A673 (cell line): ENCODE measurements around the gene FBLN5. TPM values are rescaled to one million over a fixed set of nuclear protein-coding genes. Genes with fewer than 3 reads are reported as not detected.
"Not testable (repeated sequence)": the region's sequence is repeated elsewhere in the genome, so short reads cannot be mapped to it uniquely, and the experiment has no call there.

Experiments used
- BruUV-seq: library from RNA; stranded (reverse); fragments of 400-500 nt; replicated peaks from 2 replicates; lab custom pipeline; 2021; lab: Mats Ljungman, UMichigan
- CTCF ChIA-PET: fragments of 300-600 bp; sonication (Branson Sonifier 250); formaldehyde crosslinking; loops from one replicate; lab custom pipeline; 2022; ENCODE audit warnings: antibody characterized with exemption; lab: Charles Lee
- POLR2A ChIA-PET: fragments of 300-600 bp; sonication (Branson Sonifier 250); formaldehyde crosslinking; loops from one replicate; lab custom pipeline; 2022; ENCODE audit warnings: antibody characterized with exemption; ENCODE audit not compliant: low non-redundant PET; lab: Charles Lee
- DNase-seq: peaks from one replicate; pipeline ENCODE4 v3.0.0-alpha.2; 2015; ENCODE audit warnings: low spot score
- H3K27ac ChIP-seq: fragments of 200-600 bp; sonication (generic); 2 replicates; pipeline ENCODE4 v1.5.1; 2016; ENCODE audit warnings: mixed run types, low read depth, mild to moderate bottlenecking, mixed read lengths, antibody characterized with exemption, low read length; ENCODE audit not compliant: poor library complexity, severe bottlenecking
- H3K27me3 ChIP-seq: fragments of 200-600 bp; sonication (generic); replicated peaks from 2 replicates; pipeline ENCODE4 v1.6.1; 2017; ENCODE audit warnings: mixed run types, low read depth, mild to moderate bottlenecking, mixed read lengths, antibody characterized with exemption, low read length; ENCODE audit not compliant: insufficient read depth, poor library complexity
- H3K36me3 ChIP-seq: fragments of 200-600 bp; sonication (generic); 2 replicates; pipeline ENCODE4 v1.6.1; 2016; ENCODE audit warnings: mixed run types, mild to moderate bottlenecking, mixed read lengths, antibody characterized with exemption, low read length; ENCODE audit not compliant: insufficient read depth, poor library complexity, severe bottlenecking
- H3K4me1 ChIP-seq: fragments of 200-600 bp; sonication (generic); 2 replicates; pipeline ENCODE4 v1.6.1; 2017; ENCODE audit warnings: mixed run types, mild to moderate bottlenecking, mixed read lengths, antibody characterized with exemption, low read length; ENCODE audit not compliant: insufficient read depth, poor library complexity, severe bottlenecking
- H3K4me3 ChIP-seq: fragments of 200-600 bp; sonication (generic); 2 replicates; pipeline ENCODE4 v1.5.1; 2016; ENCODE audit warnings: low read depth, mixed run types, mild to moderate bottlenecking, mixed read lengths, low read length; ENCODE audit not compliant: poor library complexity, severe bottlenecking
- H3K9me3 ChIP-seq: fragments of 200-600 bp; sonication (generic); 2 replicates; pipeline ENCODE4 v1.6.1; 2016; ENCODE audit warnings: mixed run types, low read depth, mild to moderate bottlenecking, mixed read lengths, antibody characterized with exemption, low read length; ENCODE audit not compliant: poor library complexity, severe bottlenecking
- CTCF ChIP-seq: fragments of 300-800, 200-600 bp; sonication (generic); conservative IDR thresholded peaks from 2 replicates; pipeline ENCODE4 v1.5.1; 2017; ENCODE audit warnings: low read depth, mild to moderate bottlenecking, antibody characterized with exemption, low read length, moderate library complexity, mixed read lengths
- EZH2 ChIP-seq: fragments of 200-600 bp; sonication (generic); IDR thresholded peaks from 2 replicates; pipeline ENCODE4 v1.6.1; 2017; ENCODE audit warnings: borderline replicate concordance, low read depth, mild to moderate bottlenecking, mixed read lengths, antibody characterized with exemption, low read length; ENCODE audit not compliant: poor library complexity, severe bottlenecking
- intact Hi-C: fragments of 100-400 bp; cut with micrococcal nuclease; formaldehyde crosslinking; loops from one replicate; pipeline ENCODE4 v1.10.0; 2022; ENCODE audit not compliant: unreplicated experiment
- total RNA-seq: library from RNA; stranded (reverse); gene quantifications from 2 replicates; pipeline ENCODE4 v1.2.3, GENCODE V29; 2021

The FBLN5 gene
- total RNA-seq, 1 experiment from 2014 or later, result 10.7 TPM

GRCh38 chr14:91899806-91900205, 47.7 kb downstream of the FBLN5 start:
- no peaks in the 10 kb centered on the region for H3K36me3 ChIP-seq
- no peaks in the 10 kb centered on the region for H3K4me1 ChIP-seq
- no peaks in the 10 kb centered on the region for H3K9me3 ChIP-seq
- no peak overlapping the region for H3K4me3 ChIP-seq
- BruUV-seq, result no TSS peak
- POLR2A ChIA-PET, result interaction anchor here (0.6 kb wide), 1 partner anchor 65 kb away, joined by 3 read pairs; no protein-coding TSS in a partner anchor
- H3K27ac ChIP-seq, result no peak overlapping the region
- TF ChIP-seq EZH2, result no peak
- TF ChIP-seq CTCF, result no peak
- intact Hi-C loops, result no loop called here
- CTCF ChIA-PET, result no interaction called here
- no peak for DNase-seq
- H3K27me3 ChIP-seq, result no peaks in the 10 kb centered on the region

GRCh38 chr14:91899213-91899612, 48.3 kb downstream of the FBLN5 start:
- ChIA-PET POLR2A (interaction anchor here (0.6 kb wide), 1 partner anchor 64 kb away, joined by 3 read pairs; no protein-coding TSS in a partner anchor), CTCF (no interaction called here)
- DNase-seq, result no peak
- no peaks in the 10 kb centered on the region for H3K36me3 ChIP-seq
- H3K4me1 ChIP-seq, result no peaks in the 10 kb centered on the region
- H3K9me3 ChIP-seq, result no peaks in the 10 kb centered on the region
- no peak overlapping the region for H3K4me3 ChIP-seq
- TF ChIP-seq EZH2 (no peak), CTCF (no peak)
- no TSS peak for BruUV-seq
- H3K27ac ChIP-seq, result no peak overlapping the region
- intact Hi-C loops, result no loop called here
- no peaks in the 10 kb centered on the region for H3K27me3 ChIP-seq

GRCh38 chr14:91898372-91898771, 49.1 kb downstream of the FBLN5 start:
- CTCF ChIA-PET, result interaction anchor here (0.7 to 0.8 kb wide), 2 partner anchors 13 to 246 kb away, joined by 3 to 6 read pairs; no protein-coding TSS in a partner anchor
- no peaks in the 10 kb centered on the region for H3K4me1 ChIP-seq
- BruUV-seq, result no TSS peak
- TF ChIP-seq EZH2 (no peak), CTCF (no peak)
- H3K27me3 ChIP-seq, result no peaks in the 10 kb centered on the region
- no peak for DNase-seq
- H3K27ac ChIP-seq, result no peak overlapping the region
- H3K36me3 ChIP-seq, result no peaks in the 10 kb centered on the region
- POLR2A ChIA-PET, result no interaction called here
- no peaks in the 10 kb centered on the region for H3K9me3 ChIP-seq
- intact Hi-C loops, result no loop called here
- H3K4me3 ChIP-seq, result no peak overlapping the region

- H3K9me3 ChIP-seq, BruUV-seq, H3K27ac ChIP-seq, H3K4me1 ChIP-seq, intact Hi-C loops, H3K4me3 ChIP-seq, DNase-seq, H3K36me3 ChIP-seq, POLR2A ChIA-PET, H3K27me3 ChIP-seq: not testable (repeated sequence)
- CTCF ChIA-PET, result interaction anchor here (0.8 kb wide), 1 partner anchor 14 kb away, joined by 6 read pairs; no protein-coding TSS in a partner anchor
Observed at GRCh38 chr14:91897716-91898115, 49.8 kb downstream of the FBLN5 start.
